ENCODE data around the gene DOCK11. TPM values are rescaled to one million over a fixed set of nuclear protein-coding genes. Genes with fewer than 3 reads are reported as not detected.

DOCK11 gene
- total RNA-seq, 4 donors from 2014 or later = 6.4 to 16.4 (median 9.8) TPM

DNA sequence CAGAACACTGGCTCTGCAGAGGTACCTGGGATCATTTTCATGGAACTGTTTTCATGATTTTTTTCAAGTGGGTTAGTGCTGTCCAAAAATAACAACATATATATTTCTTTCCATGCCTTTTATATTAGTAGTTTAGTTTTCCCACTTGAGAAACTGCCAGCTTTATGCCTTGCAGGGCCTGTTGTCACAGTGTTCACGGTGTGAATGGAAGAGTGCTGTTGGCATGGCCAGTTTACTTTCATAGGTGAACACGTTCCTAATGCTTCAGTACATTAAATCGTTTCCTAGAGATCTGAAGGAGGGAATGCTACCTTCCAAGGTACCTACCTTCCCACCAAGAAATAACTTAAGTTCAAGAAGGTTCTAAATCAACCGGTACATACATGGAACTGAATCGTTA is 12.6 kb downstream of the DOCK11 start:
- TF ChIP-seq POLR2AphosphoS5 (IDR thresholded peaks at IDR 0.05) = no peak
- TF ChIP-seq, protein P1, sequence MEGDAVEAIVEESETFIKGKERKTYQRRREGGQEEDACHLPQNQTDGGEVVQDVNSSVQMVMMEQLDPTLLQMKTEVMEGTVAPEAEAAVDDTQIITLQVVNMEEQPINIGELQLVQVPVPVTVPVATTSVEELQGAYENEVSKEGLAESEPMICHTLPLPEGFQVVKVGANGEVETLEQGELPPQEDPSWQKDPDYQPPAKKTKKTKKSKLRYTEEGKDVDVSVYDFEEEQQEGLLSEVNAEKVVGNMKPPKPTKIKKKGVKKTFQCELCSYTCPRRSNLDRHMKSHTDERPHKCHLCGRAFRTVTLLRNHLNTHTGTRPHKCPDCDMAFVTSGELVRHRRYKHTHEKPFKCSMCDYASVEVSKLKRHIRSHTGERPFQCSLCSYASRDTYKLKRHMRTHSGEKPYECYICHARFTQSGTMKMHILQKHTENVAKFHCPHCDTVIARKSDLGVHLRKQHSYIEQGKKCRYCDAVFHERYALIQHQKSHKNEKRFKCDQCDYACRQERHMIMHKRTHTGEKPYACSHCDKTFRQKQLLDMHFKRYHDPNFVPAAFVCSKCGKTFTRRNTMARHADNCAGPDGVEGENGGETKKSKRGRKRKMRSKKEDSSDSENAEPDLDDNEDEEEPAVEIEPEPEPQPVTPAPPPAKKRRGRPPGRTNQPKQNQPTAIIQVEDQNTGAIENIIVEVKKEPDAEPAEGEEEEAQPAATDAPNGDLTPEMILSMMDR (IDR thresholded peaks at IDR 0.05) = no peak
- no peak for TF ChIP-seq EP300 (IDR thresholded peaks at IDR 0.05; ENCODE audit: low read depth)
- no peak for TF ChIP-seq POLR2A (IDR thresholded peaks at IDR 0.05)
- in situ Hi-C loops (cut with MboI; ENCODE audit: low pct_ligation_motif_present in 1 of 4, low pct_unique_long_range_greater_than_20kb in 1 of 4, low sequenced_read_pairs in 3 of 4) = no loop called here

DNA sequence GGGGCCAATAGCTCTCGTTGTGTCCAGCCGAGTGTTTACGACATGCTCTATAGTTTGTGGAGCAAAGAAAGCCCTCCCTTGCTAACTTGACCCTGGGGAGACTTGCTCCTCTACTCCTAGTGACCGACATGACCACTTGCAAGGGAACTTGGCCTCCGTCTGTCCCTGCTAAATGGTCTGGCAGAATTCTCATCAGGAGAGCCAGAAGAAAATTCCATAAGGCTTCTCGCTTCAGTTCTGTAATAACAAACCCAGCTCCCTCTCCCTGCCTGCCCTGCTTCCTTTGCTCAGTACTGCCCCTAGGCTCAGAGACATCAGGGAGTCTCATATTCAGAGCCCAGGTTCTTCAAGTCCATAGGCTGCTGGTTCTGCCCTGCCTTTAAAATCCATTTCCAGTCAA is 13.0 kb downstream of the DOCK11 start:
- TF ChIP-seq POLR2AphosphoS5 (IDR thresholded peaks at IDR 0.05) = no peak
- TF ChIP-seq, protein P1 (IDR thresholded peaks at IDR 0.05) = no peak
- TF ChIP-seq EP300 (IDR thresholded peaks at IDR 0.05; ENCODE audit: low read depth) = no peak
- TF ChIP-seq POLR2A (IDR thresholded peaks at IDR 0.05) = no peak
- no peak overlapping the region for H3K4me3 ChIP-seq
- no peak for DNase-seq
- WGBS, 2 donors (ENCODE audit: low coverage in 1 of 2) = 88% methylated on average over 6 of the region's 6 CpGs; no CpG with 5 or more reads in 1 of the 2 donors
- in situ Hi-C loops (cut with MboI; ENCODE audit: low pct_ligation_motif_present in 1 of 4, low pct_unique_long_range_greater_than_20kb in 1 of 4, low sequenced_read_pairs in 3 of 4) (no loop called here), intact Hi-C loops (cut with DNase I; ENCODE audit: low total_unique reads) (no loop called here)
- no peaks in the 10 kb centered on the region for H3K9me3 ChIP-seq
- H3K4me1 ChIP-seq = no peaks in the 10 kb centered on the region
- H3K36me3 ChIP-seq = no peaks in the 10 kb centered on the region
- H3K27me3 ChIP-seq = no peaks in the 10 kb centered on the region
- peak overlapping the region; percentile 12 to 49 (median 38) for H3K27ac ChIP-seq

More for the DNA sequence above, 12.6 kb downstream of the DOCK11 start:
- no peaks in the 10 kb centered on the region for H3K36me3 ChIP-seq
- no peak overlapping the region for H3K4me3 ChIP-seq
- H3K4me1 ChIP-seq = no peaks in the 10 kb centered on the region
- H3K27me3 ChIP-seq = no peaks in the 10 kb centered on the region
- 79 to 80% methylated on average over 3 to 5 of the region's 5 CpGs for WGBS, 2 donors (ENCODE audit: low coverage in 1 of 2)
- no peak for DNase-seq
- intact Hi-C loops (cut with DNase I; ENCODE audit: low total_unique reads) = no loop called here
- no peaks in the 10 kb centered on the region for H3K9me3 ChIP-seq
- peak overlapping the region in 3 of 4 donors; percentile 12 to 49 (median 37) for H3K27ac ChIP-seq

DNA sequence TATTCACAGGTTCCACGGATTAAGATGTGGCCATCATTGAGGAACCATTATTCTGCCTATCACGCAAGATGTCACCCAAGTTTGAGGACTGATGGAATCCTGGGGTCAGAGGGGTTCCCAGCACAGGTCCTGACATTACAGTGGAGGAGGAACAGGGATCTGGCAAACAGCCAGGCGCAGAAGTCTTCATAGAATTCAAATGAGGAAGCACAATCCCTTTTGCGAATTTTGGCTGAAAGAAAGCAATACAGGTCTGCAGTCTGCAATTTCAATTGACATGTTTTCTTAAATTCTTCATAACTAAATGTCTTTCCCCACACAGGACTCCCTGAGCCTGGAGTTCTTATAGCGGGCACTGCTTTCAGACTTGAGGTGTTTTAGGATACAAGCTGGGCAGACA is 14.5 kb downstream of the DOCK11 start:
- WGBS, 2 donors (ENCODE audit: low coverage in 1 of 2) = 90 to 100% methylated on average over 1 to 5 of the region's 5 CpGs

DNA sequence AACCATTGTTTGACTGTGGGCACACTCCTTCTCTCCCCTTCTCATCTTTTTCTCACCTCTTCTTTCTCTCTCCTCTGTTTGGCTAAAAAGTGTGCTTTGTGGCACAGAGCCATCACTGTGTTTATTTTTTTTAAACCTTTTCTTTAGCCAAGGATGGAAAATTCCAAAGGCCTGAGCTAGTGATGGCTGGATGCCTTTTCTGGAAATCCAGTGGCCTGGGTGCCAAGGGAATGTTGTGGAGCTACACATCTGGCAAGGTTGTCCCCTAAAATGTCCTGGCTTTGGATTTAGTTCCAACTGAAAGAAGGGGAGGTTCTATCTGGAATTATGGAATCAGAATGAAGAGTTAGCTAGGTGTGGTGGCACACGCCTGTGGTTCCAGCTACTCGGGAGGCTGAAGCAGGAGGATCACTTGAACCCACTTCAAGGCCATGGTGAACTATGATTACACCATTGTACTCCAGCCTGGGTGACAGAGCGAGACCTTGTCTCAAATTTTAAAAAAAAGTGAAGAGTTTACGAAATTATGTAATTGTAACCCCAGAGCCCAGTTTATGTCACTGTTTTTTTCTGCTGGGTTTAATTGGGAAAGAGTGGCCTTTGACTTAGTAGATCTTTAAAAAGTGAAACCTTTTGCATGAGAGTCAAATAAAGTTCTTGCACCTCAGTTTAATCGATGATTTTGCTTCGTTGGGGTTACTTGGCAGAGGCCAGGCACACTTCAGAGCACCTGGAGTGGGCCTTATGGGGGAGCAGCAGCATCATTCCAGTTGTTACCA is 17.7 kb downstream of the DOCK11 start:
- intact Hi-C loops (cut with DNase I; ENCODE audit: low total_unique reads) = no loop called here
- no peaks in the 10 kb centered on the region for H3K36me3 ChIP-seq
- TF ChIP-seq POLR2A (IDR thresholded peaks at IDR 0.05) (no peak), POLR2AphosphoS5 (IDR thresholded peaks at IDR 0.05) (no peak), EP300 (IDR thresholded peaks at IDR 0.05; ENCODE audit: low read depth) (no peak)
- TF ChIP-seq, protein P1 (IDR thresholded peaks at IDR 0.05) = no peak
- in situ Hi-C loops (cut with MboI; ENCODE audit: low pct_ligation_motif_present in 1 of 4, low pct_unique_long_range_greater_than_20kb in 1 of 4, low sequenced_read_pairs in 3 of 4) = no loop called here
- H3K27me3 ChIP-seq = no peaks in the 10 kb centered on the region
- DNase-seq = no peak
- H3K27ac ChIP-seq = peak overlapping the region in 3 of 4 donors; percentile 13 to 24 (median 17)
- H3K4me3 ChIP-seq = no peak overlapping the region
- H3K4me1 ChIP-seq = no peaks in the 10 kb centered on the region
- no peaks in the 10 kb centered on the region for H3K9me3 ChIP-seq
- WGBS, 2 donors (ENCODE audit: low coverage in 1 of 2) = 78 to 80% methylated on average over 1 to 6 of the region's 6 CpGs

More for the DNA sequence above, 14.5 kb downstream of the DOCK11 start:
- Histone ChIP-seq H3K27me3 (no peaks in the 10 kb centered on the region), H3K4me3 (no peak overlapping the region), H3K4me1 (no peaks in the 10 kb centered on the region), H3K36me3 (no peaks in the 10 kb centered on the region), H3K9me3 (no peaks in the 10 kb centered on the region), H3K27ac (no peak overlapping the region)
- peak; percentile 16 for DNase-seq
- TF ChIP-seq POLR2A (IDR thresholded peaks at IDR 0.05) = no peak
- TF ChIP-seq, protein P1 (IDR thresholded peaks at IDR 0.05) = no peak
- no peak for TF ChIP-seq POLR2AphosphoS5 (IDR thresholded peaks at IDR 0.05)
- TF ChIP-seq EP300 (IDR thresholded peaks at IDR 0.05; ENCODE audit: low read depth) = no peak
- intact Hi-C loops (cut with DNase I; ENCODE audit: low total_unique reads) = no loop called here
- in situ Hi-C loops (cut with MboI; ENCODE audit: low pct_ligation_motif_present in 1 of 4, low pct_unique_long_range_greater_than_20kb in 1 of 4, low sequenced_read_pairs in 3 of 4) = no loop called here
